Peyer's patch (tissue), 4 donors: ENCODE measurements around the gene FRMD4A.

Source experiments
- POLR2A ChIP-seq, 2 donors: fragments of 450-650 bp; IDR thresholded peaks; one replicate each; pipeline ENCODE4 v1.5.1; 2017; ENCODE audit warnings: antibody characterized with exemption in 2 of 2, mild to moderate bottlenecking in 2 of 2, moderate library complexity in 2 of 2
- TF ChIP-seq, protein P1 (sequence below), 6 experiments: fragments of 450-650 bp in 4 of 6; fragments of 200-600 bp in 2 of 6; sonication (generic) in 1 of 6; IDR thresholded peaks; one replicate each; pipeline ENCODE4 v1.5.1; 2017 to 2019; ENCODE audit warnings: antibody characterized with exemption in 6 of 6, mild to moderate bottlenecking in 3 of 6, moderate library complexity in 1 of 6

DNA sequence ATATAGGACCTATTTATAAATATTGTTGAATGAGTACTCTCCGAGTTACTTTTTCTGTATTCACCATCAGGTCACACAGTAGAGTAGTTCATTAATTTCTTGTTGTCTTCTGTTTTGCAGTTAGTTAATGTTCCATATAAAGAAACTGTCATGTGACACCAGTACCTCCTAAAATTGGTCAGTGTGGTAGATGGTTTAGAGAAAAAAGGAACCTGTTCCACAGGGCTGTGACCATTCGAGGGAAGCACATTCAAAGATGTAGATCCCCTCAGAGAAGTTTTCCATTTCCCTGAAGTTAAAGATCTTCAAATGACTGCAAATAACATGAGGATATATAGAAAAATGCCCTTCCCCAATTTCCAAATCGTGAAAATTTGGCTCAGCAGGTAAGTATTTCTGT is 698.3 kb downstream of the FRMD4A start:
- TF ChIP-seq, protein P1, sequence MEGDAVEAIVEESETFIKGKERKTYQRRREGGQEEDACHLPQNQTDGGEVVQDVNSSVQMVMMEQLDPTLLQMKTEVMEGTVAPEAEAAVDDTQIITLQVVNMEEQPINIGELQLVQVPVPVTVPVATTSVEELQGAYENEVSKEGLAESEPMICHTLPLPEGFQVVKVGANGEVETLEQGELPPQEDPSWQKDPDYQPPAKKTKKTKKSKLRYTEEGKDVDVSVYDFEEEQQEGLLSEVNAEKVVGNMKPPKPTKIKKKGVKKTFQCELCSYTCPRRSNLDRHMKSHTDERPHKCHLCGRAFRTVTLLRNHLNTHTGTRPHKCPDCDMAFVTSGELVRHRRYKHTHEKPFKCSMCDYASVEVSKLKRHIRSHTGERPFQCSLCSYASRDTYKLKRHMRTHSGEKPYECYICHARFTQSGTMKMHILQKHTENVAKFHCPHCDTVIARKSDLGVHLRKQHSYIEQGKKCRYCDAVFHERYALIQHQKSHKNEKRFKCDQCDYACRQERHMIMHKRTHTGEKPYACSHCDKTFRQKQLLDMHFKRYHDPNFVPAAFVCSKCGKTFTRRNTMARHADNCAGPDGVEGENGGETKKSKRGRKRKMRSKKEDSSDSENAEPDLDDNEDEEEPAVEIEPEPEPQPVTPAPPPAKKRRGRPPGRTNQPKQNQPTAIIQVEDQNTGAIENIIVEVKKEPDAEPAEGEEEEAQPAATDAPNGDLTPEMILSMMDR (IDR thresholded peaks at IDR 0.05) = no peak
- no peak for TF ChIP-seq POLR2A (IDR thresholded peaks at IDR 0.05)
